IPS DF 6.9 (cell line): ENCODE data around the gene PDE8B.

Experiments used
- DNase-seq: peaks from one replicate; pipeline ENCODE4 v3.0.0-alpha.2; 2013; ENCODE audit warnings: low read depth, low spot score
- H3K27ac ChIP-seq: one replicate; pipeline ENCODE4 v1.5.1; 2013; ENCODE audit warnings: low read length, control low read depth
- H3K27me3 ChIP-seq: 2 replicates; pipeline ENCODE4 v1.6.1; 2013; ENCODE audit warnings: mild to moderate bottlenecking, low read length; ENCODE audit not compliant: control insufficient read depth, insufficient read depth
- H3K36me3 ChIP-seq: 2 replicates; pipeline ENCODE4 v1.6.1; 2013; ENCODE audit warnings: low read length; ENCODE audit not compliant: control insufficient read depth, insufficient read depth
- H3K4me1 ChIP-seq: 2 replicates; pipeline ENCODE4 v1.6.1; 2013; ENCODE audit warnings: low read length; ENCODE audit not compliant: control insufficient read depth, insufficient read depth
- H3K4me3 ChIP-seq: 2 replicates; pipeline ENCODE4 v1.5.1; 2013; ENCODE audit warnings: mild to moderate bottlenecking, low read length
- H3K9me3 ChIP-seq: 2 replicates; pipeline ENCODE4 v1.6.1; 2013; ENCODE audit warnings: low read length, inconsistent platforms; ENCODE audit not compliant: control insufficient read depth, insufficient read depth
- WGBS: extraction: QIAGEN DNeasy Blood & Tissue Kit; methylation state at CpG from one replicate; pipeline ENCODE4 v1.1.7; 2013; ENCODE audit warnings: mixed read lengths, missing lambda C conversion rate; ENCODE audit not compliant: insufficient read length, insufficient coverage; 5-methylcytosine and 5-hydroxymethylcytosine counted together

The PDE8B gene

GRCh38 chr5:77356740-77357139 is 146.3 kb downstream of the PDE8B start:
- WGBS: no CpG with 5 or more reads among the region's 3 CpGs
- H3K36me3 ChIP-seq: no peaks in the 10 kb centered on the region
- DNase-seq: no peak
- H3K9me3 ChIP-seq: no peaks in the 10 kb centered on the region
- H3K27ac ChIP-seq: no peak overlapping the region
- no peaks in the 10 kb centered on the region for H3K4me1 ChIP-seq
- no peak overlapping the region for H3K4me3 ChIP-seq
- no peaks in the 10 kb centered on the region for H3K27me3 ChIP-seq

GRCh38 chr5:77358255-77359205 is 148.1 kb downstream of the PDE8B start:
- no peaks in the 10 kb centered on the region for H3K36me3 ChIP-seq
- no peaks in the 10 kb centered on the region for H3K4me1 ChIP-seq
- no peak for DNase-seq
- no peaks in the 10 kb centered on the region for H3K27me3 ChIP-seq
- no CpG with 5 or more reads among the region's 10 CpGs for WGBS
- no peak overlapping the region for H3K27ac ChIP-seq
- no peaks in the 10 kb centered on the region for H3K9me3 ChIP-seq
- no peak overlapping the region for H3K4me3 ChIP-seq

- Histone ChIP-seq H3K9me3 (no peaks in the 10 kb centered on the region), H3K36me3 (no peaks in the 10 kb centered on the region), H3K27ac (no peak overlapping the region), H3K27me3 (no peaks in the 10 kb centered on the region), H3K4me3 (no peak overlapping the region), H3K4me1 (no peaks in the 10 kb centered on the region)
- WGBS: no CpG with 5 or more reads among the region's 6 CpGs
- DNase-seq: no peak
Observed at GRCh38 chr5:77359231-77359630, 148.8 kb downstream of the PDE8B start.

GRCh38 chr5:77360381-77360780 is 149.9 kb downstream of the PDE8B start:
- Histone ChIP-seq H3K27ac (no peak overlapping the region), H3K9me3 (no peaks in the 10 kb centered on the region), H3K36me3 (no peaks in the 10 kb centered on the region), H3K4me3 (no peak overlapping the region), H3K27me3 (no peaks in the 10 kb centered on the region), H3K4me1 (no peaks in the 10 kb centered on the region)
- no peak for DNase-seq

GRCh38 chr5:77360973-77361372 is 150.5 kb downstream of the PDE8B start:
- H3K36me3 ChIP-seq: no peaks in the 10 kb centered on the region
- DNase-seq: no peak
- H3K4me1 ChIP-seq: no peaks in the 10 kb centered on the region
- no peaks in the 10 kb centered on the region for H3K27me3 ChIP-seq
- H3K9me3 ChIP-seq: no peaks in the 10 kb centered on the region
- no peak overlapping the region for H3K4me3 ChIP-seq
- no peak overlapping the region for H3K27ac ChIP-seq
- WGBS: no CpG with 5 or more reads among the region's 1 CpG

GRCh38 chr5:77366717-77367500 is 156.4 kb downstream of the PDE8B start:
- no peak for DNase-seq
- Histone ChIP-seq H3K4me3 (no peak overlapping the region), H3K27me3 (no peaks in the 10 kb centered on the region), H3K36me3 (no peaks in the 10 kb centered on the region), H3K4me1 (no peaks in the 10 kb centered on the region), H3K27ac (no peak overlapping the region), H3K9me3 (no peaks in the 10 kb centered on the region)
- no CpG with 5 or more reads among the region's 5 CpGs for WGBS

GRCh38 chr5:77367741-77368140 is 157.3 kb downstream of the PDE8B start:
- Histone ChIP-seq H3K27me3 (no peaks in the 10 kb centered on the region), H3K27ac (no peak overlapping the region), H3K4me3 (no peak overlapping the region), H3K36me3 (no peaks in the 10 kb centered on the region), H3K4me1 (no peaks in the 10 kb centered on the region), H3K9me3 (no peaks in the 10 kb centered on the region)
- WGBS: no CpG with 5 or more reads among the region's 4 CpGs
- no peak for DNase-seq

GRCh38 chr5:77368367-77368766 is 157.9 kb downstream of the PDE8B start:
- Histone ChIP-seq H3K9me3 (no peaks in the 10 kb centered on the region), H3K27me3 (no peaks in the 10 kb centered on the region), H3K27ac (no peak overlapping the region), H3K4me1 (no peaks in the 10 kb centered on the region), H3K4me3 (no peak overlapping the region), H3K36me3 (no peaks in the 10 kb centered on the region)
- no CpG with 5 or more reads among the region's 5 CpGs for WGBS
- no peak for DNase-seq

GRCh38 chr5:77369566-77369965 is 159.1 kb downstream of the PDE8B start:
- no peaks in the 10 kb centered on the region for H3K36me3 ChIP-seq
- no peak overlapping the region for H3K27ac ChIP-seq
- no CpG with 5 or more reads among the region's 2 CpGs for WGBS

GRCh38 chr5:77374686-77375085 is 164.2 kb downstream of the PDE8B start:
- 0 out of 2 replicates have a peak, but pooled peaks cover 2% of the 10 kb centered on the region for H3K4me1 ChIP-seq
- H3K27me3 ChIP-seq: no peaks in the 10 kb centered on the region
- H3K36me3 ChIP-seq: no peaks in the 10 kb centered on the region
- H3K9me3 ChIP-seq: no peaks in the 10 kb centered on the region
- no peak overlapping the region for H3K27ac ChIP-seq
- H3K4me3 ChIP-seq: no peak overlapping the region
- WGBS: no CpG with 5 or more reads among the region's 3 CpGs
- no peak for DNase-seq

More at GRCh38 chr5:77369566-77369965, 159.1 kb downstream of the PDE8B start:
- Histone ChIP-seq H3K9me3 (no peaks in the 10 kb centered on the region), H3K4me3 (no peak overlapping the region), H3K4me1 (no peaks in the 10 kb centered on the region), H3K27me3 (no peaks in the 10 kb centered on the region)
- no peak for DNase-seq
